Omental fat pad (tissue), 4 donors: ENCODE measurements around the gene MYH10. TPM values are rescaled to one million over a fixed set of nuclear protein-coding genes. Genes with fewer than 3 reads are reported as not detected.

Experiments used
- ATAC-seq: fragments of 150-250 bp; one replicate; pipeline ENCODE4 v1.9.1; 2016; ENCODE audit warnings: mild to moderate bottlenecking, moderate library complexity; ENCODE audit not compliant: low FRiP score
- DNase-seq: peaks from one replicate; pipeline ENCODE4 v3.0.0-alpha.2; 2019; ENCODE audit warnings: low spot score
- CTCF ChIP-seq, 3 donors: fragments of 450-650 bp; IDR thresholded peaks; one replicate each; pipeline ENCODE4 v1.5.1; 2016 to 2017; ENCODE audit warnings: antibody characterized with exemption in 3 of 3, mild to moderate bottlenecking in 3 of 3, moderate library complexity in 2 of 3
- total RNA-seq, 4 donors: library from RNA; depleted of rRNA; stranded (reverse); fragments of >200 nt; gene quantifications; one replicate each; pipeline ENCODE4 v1.1.0, GENCODE V29; 2016

MYH10 gene
- total RNA-seq, 4 donors from 2014 or later: 41.1 to 99.3 (median 51.8) TPM

GRCh38 chr17:8480011-8480976 lies 150.2 kb downstream of the MYH10 start:
- DNase-seq (no peak), ATAC-seq (no peak)
- TF ChIP-seq CTCF (IDR thresholded peaks at IDR 0.05): no peak

- TF ChIP-seq CTCF (IDR thresholded peaks at IDR 0.05): no peak
- DNase-seq (no peak), ATAC-seq (peak; percentile 72)
These were observed 151.0 kb downstream of the MYH10 start for GRCh38 chr17:8479431-8479947.

- ATAC-seq: no peak
- TF ChIP-seq CTCF (IDR thresholded peaks at IDR 0.05): no peak
These were observed 152.6 kb downstream of the MYH10 start for GRCh38 chr17:8477715-8478441.

DNA sequence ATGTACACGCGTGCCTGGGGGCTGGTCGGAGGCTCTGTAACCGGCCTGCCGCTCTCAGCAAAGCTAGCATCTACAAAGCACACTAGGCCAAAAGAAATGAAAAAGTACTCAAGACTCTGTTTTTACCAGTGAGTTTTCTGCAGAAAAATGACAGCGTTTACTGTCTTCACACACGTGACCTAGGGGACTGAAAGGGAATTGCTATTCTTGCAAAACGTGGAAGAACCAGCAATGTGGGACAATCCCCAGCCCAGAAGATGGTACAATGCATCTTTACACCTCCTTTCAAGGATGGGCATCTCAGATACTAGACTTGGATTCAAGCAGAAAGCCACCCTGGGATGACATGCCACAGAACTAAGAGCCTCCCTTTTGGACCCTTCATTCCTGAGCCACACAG lies 153.4 kb downstream of the MYH10 start:
- no peak for DNase-seq
- no peak for ATAC-seq
- TF ChIP-seq CTCF (IDR thresholded peaks at IDR 0.05): no peak

More at GRCh38 chr17:8477715-8478441, 152.6 kb downstream of the MYH10 start:
- no peak for DNase-seq

DNA sequence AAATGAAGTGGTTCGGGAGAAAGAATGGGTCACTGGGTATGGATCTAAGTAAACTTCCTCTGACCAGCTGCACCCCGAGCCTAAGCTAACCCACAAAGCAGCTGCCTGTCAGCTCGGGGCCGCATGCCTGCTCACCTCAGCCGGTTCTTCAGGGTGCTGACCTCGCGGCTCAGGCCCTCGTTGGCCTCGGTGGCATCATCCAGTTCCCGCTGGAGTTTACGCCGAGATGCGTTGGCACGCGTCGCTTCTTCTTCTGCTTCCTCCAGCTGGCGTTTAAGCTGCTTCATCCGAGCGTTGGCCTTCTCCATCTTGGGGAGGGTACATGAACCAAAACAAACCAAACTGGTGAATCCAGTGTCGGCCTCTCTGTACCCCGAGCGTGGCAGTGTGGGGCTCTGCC lies 153.8 kb downstream of the MYH10 start:
- TF ChIP-seq CTCF (IDR thresholded peaks at IDR 0.05): no peak
- ATAC-seq (no peak), DNase-seq (no peak)

DNA sequence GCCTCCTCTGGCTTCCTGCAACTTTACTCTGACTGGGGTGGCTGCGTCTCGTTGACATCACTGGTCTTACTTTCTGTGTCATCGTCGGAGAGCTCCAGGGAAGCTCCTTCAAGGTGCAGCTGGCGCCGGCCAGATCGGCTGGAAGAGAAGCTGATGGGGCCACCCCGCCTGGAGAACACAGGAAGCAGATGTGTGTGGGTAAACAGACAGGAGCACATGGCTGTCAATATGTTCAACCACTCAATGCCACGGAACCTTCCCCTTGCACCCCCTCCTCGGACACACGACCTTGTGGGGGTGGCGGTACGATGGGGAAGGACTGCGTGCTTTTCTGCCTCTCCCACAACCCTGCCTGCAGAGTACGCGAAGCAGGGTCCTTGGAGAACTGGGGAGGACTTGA lies 154.7 kb downstream of the MYH10 start:
- no peak for DNase-seq
- no peak for TF ChIP-seq CTCF (IDR thresholded peaks at IDR 0.05)
- ATAC-seq: no peak
